HepG2 (cell line): Measurements from ENCODE around the gene F8. TPM values are rescaled to one million over a fixed set of nuclear protein-coding genes. Genes with fewer than 3 reads are reported as not detected.

ENCODE experiments used
- BRCA1 ChIP-seq: sonication (generic); formaldehyde crosslinking; IDR thresholded peaks from 2 replicates; pipeline ENCODE4 v1.4.0; 2020; ENCODE audit warnings: missing genetic modification reagents
- CAMTA2 ChIP-seq: sonication (generic); formaldehyde crosslinking; IDR thresholded peaks from 2 replicates; pipeline ENCODE4 v1.4.0; 2020; ENCODE audit warnings: mild to moderate bottlenecking, missing genetic modification reagents, borderline replicate concordance
- CEBPG ChIP-seq: IDR thresholded peaks from 2 replicates; pipeline ENCODE4 v1.6.1; 2016
- PAX8 ChIP-seq: sonication (generic); formaldehyde crosslinking; IDR thresholded peaks from 2 replicates; pipeline ENCODE4 v1.8.0; 2022; ENCODE audit warnings: mild to moderate bottlenecking, missing genetic modification reagents, borderline replicate concordance
- PHF21A ChIP-seq: sonication (generic); formaldehyde crosslinking; IDR thresholded peaks from 2 replicates; pipeline ENCODE4 v1.5.0; 2020; ENCODE audit warnings: mild to moderate bottlenecking, missing genetic modification reagents
- RBFOX2 ChIP-seq: fragments of 200-400 bp; formaldehyde crosslinking; IDR thresholded peaks from 2 replicates; pipeline ENCODE4 v1.6.1; 2017; ENCODE audit warnings: low read depth, mild to moderate bottlenecking, low read length
- TAF1 ChIP-seq: sonication (generic); formaldehyde crosslinking; IDR thresholded peaks from 2 replicates; pipeline ENCODE4 v1.4.0; 2020; ENCODE audit warnings: missing genetic modification reagents
- TEAD2 ChIP-seq: sonication (generic); formaldehyde crosslinking; IDR thresholded peaks from 2 replicates; pipeline ENCODE4 v1.9.0; 2021; ENCODE audit warnings: missing genetic modification reagents
- ZBTB8A ChIP-seq: sonication (generic); formaldehyde crosslinking; IDR thresholded peaks from 2 replicates; pipeline ENCODE4 v1.4.0; 2020; ENCODE audit warnings: mild to moderate bottlenecking, low read depth, missing genetic modification reagents, borderline replicate concordance
- ZNF232 ChIP-seq: sonication (generic); formaldehyde crosslinking; IDR thresholded peaks from 2 replicates; pipeline ENCODE4 v1.4.0; 2020; ENCODE audit warnings: missing genetic modification reagents, borderline replicate concordance
- ZNF816 ChIP-seq: sonication (generic); formaldehyde crosslinking; IDR thresholded peaks from 2 replicates; pipeline ENCODE4 v1.8.0; 2022; ENCODE audit warnings: missing genetic modification reagents, mild to moderate bottlenecking, borderline replicate concordance
- ZNF891 ChIP-seq: sonication (generic); formaldehyde crosslinking; IDR thresholded peaks from 2 replicates; pipeline ENCODE4 v1.5.0; 2020; ENCODE audit warnings: mild to moderate bottlenecking, missing genetic modification reagents
- polyA plus RNA-seq, 8 experiments: library from polyadenylated mRNA; depleted of rRNA in 3 of 8; stranded (reverse) in 7 of 8; unstranded in 1 of 8; fragments of >200 nt; fragmentation: Illumina TruSeq in 4 of 8; extraction: Trizol in 4 of 8; gene quantifications; 2 replicates each; pipeline versions ENCODE4 v1.2.1 to v1.2.3, GENCODE V29; 2011 to 2016; ENCODE audit warnings: low read depth in 4 of 8, missing spikeins in 1 of 8, mixed read lengths in 1 of 8; ENCODE audit not compliant: insufficient read depth in 1 of 8
- total RNA-seq, 5 experiments: library from RNA; depleted of rRNA; stranded (reverse); fragments of >200 nt; fragmentation: Illumina TruSeq; extraction: Trizol; gene quantifications; 2 replicates each; pipeline ENCODE4 v1.2.3, GENCODE V29; 2016; ENCODE audit warnings: low read depth in 1 of 5
- TF ChIP-seq, protein P1 (sequence below), 2 experiments: sonication (generic) in 1 of 2; formaldehyde crosslinking in 1 of 2; IDR thresholded peaks; 2 replicates each; pipeline versions ENCODE4 v1.4.0 to v1.6.1; 2016 to 2020; ENCODE audit warnings: borderline replicate concordance in 1 of 2, low read depth in 1 of 2, mild to moderate bottlenecking in 1 of 2, missing genetic modification reagents in 1 of 2

Gene F8
- total and polyA plus RNA-seq, 2 of the 13 experiments (the other 11 are each of a cell fraction or from before 2014, with no cell fraction given), result 0.29 to 0.61 TPM

DNA sequence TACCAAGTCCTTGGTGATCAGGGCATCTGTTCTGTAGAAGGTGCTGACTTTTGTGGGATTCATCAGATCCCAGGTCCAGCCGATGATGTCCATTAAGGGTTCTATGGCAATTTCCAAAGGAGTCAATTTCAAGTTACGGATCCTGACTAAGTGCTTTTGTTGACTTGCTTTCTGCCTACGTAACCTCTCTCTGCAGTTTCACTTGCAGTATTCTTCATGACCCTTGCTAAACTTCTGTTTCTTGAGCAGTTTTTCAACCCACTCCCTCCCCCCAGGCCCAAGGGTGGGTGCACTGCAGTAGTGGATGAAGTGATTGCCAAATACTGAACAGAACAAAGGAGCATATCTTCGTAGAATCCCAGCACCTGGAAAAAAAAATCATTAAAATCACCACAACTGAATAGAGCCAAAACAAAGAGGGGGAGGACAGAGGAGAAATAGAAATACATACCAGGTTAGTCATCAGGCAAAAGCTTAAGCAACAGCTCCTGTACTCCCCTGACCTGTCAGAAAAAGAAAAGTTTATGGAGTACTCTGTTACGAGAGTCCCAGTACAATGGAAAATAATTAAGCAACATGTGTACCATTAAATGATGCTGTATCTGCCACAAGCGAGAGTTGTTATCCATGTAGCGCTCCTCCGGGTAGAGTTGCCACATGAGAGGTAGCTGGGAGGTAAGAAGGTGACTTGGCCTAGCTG, 42.7 kb upstream of the F8 start (continued):
- TF ChIP-seq, protein P1, sequence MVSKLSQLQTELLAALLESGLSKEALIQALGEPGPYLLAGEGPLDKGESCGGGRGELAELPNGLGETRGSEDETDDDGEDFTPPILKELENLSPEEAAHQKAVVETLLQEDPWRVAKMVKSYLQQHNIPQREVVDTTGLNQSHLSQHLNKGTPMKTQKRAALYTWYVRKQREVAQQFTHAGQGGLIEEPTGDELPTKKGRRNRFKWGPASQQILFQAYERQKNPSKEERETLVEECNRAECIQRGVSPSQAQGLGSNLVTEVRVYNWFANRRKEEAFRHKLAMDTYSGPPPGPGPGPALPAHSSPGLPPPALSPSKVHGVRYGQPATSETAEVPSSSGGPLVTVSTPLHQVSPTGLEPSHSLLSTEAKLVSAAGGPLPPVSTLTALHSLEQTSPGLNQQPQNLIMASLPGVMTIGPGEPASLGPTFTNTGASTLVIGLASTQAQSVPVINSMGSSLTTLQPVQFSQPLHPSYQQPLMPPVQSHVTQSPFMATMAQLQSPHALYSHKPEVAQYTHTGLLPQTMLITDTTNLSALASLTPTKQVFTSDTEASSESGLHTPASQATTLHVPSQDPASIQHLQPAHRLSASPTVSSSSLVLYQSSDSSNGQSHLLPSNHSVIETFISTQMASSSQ (IDR thresholded peaks at IDR 0.05; ENCODE audit: low read depth), result no peak
- TF ChIP-seq, protein P1 (CRISPR knock-in tag; IDR thresholded peaks at IDR 0.05; ENCODE audit: borderline replicate concordance), result no peak
- TF ChIP-seq CEBPG (CRISPR knock-in tag) (no peak), CAMTA2 (CRISPR knock-in tag) (no peak), TEAD2 (CRISPR knock-in tag) (no peak), ZBTB8A (CRISPR knock-in tag) (no peak), ZNF232 (CRISPR knock-in tag) (no peak), ZNF816 (CRISPR knock-in tag) (no peak), ZNF891 (no peak), BRCA1 (CRISPR knock-in tag) (no peak), PAX8 (no peak), TAF1 (CRISPR knock-in tag) (no peak), PHF21A (CRISPR knock-in tag) (no peak), RBFOX2 (no peak)
